Renal cortical epithelial cell (primary cell): Measurements from ENCODE around the gene PPFIA3. TPM values are rescaled to one million over a fixed set of nuclear protein-coding genes. Genes with fewer than 3 reads are reported as not detected.
A peak's percentile ranks its signal among the peaks of the same experiment; 100 is the strongest.

Source experiments
- DNase-seq: peaks from one replicate; pipeline ENCODE4 v3.0.0-alpha.2; 2011; ENCODE audit warnings: low read depth
- total RNA-seq: library from RNA; depleted of rRNA; stranded (reverse); fragments of >200 nt; gene quantifications from 2 replicates; pipeline ENCODE4 v1.2.3, GENCODE V29; 2014

The PPFIA3 gene
- total RNA-seq, 1 donor from 2014 or later = 2.6 TPM

GRCh38 chr19:49149652-49150105, 30.3 kb downstream of the PPFIA3 start:
- peak; percentile 45 for DNase-seq

GRCh38 chr19:49150106-49150943, 31.0 kb downstream of the PPFIA3 start:
- DNase-seq = peak; percentile 23

GRCh38 chr19:49150944-49151243, 31.6 kb downstream of the PPFIA3 start:
- DNase-seq = no peak

GRCh38 chr19:49151267-49152118, 32.1 kb downstream of the PPFIA3 start:
- DNase-seq = peak; percentile 47

- no peak for DNase-seq
These were observed 32.8 kb downstream of the PPFIA3 start for GRCh38 chr19:49152119-49152550.

- DNase-seq = no peak
These were observed 33.9 kb downstream of the PPFIA3 start for GRCh38 chr19:49153167-49153809.

GRCh38 chr19:49154279-49154678, 34.9 kb downstream of the PPFIA3 start:
- DNase-seq = no peak

- DNase-seq = no peak
These were observed 35.9 kb downstream of the PPFIA3 start, which contains the start of gene HRC for GRCh38 chr19:49155005-49155819. Gene HRC (minus strand): TSS chr19:49155396. CDS start chr19:49155237, 159 bp downstream.

GRCh38 chr19:49155820-49156346, 36.5 kb downstream of the PPFIA3 start:
- DNase-seq = no peak

GRCh38 chr19:49157445-49158224, 38.3 kb downstream of the PPFIA3 start, which contains the start of gene TRPM4:
Gene TRPM4 (plus strand): TSS chr19:49157792. CDS start chr19:49157867, 75 bp downstream.
- DNase-seq = peak; percentile 41

- no peak for DNase-seq
These were observed 41.3 kb downstream of the PPFIA3 start for GRCh38 chr19:49160450-49161189.

GRCh38 chr19:49161987-49162386, 42.6 kb downstream of the PPFIA3 start:
- DNase-seq = no peak

- peak; percentile 10 for DNase-seq
These were observed 45.9 kb downstream of the PPFIA3 start for GRCh38 chr19:49165111-49165750.

- DNase-seq = no peak
These were observed 46.5 kb downstream of the PPFIA3 start for GRCh38 chr19:49165865-49166301.

GRCh38 chr19:49167857-49168409, 48.6 kb downstream of the PPFIA3 start:
- DNase-seq = no peak

- DNase-seq = no peak
These were observed 49.1 kb downstream of the PPFIA3 start for GRCh38 chr19:49168421-49168820.

GRCh38 chr19:49173198-49173597, 53.9 kb downstream of the PPFIA3 start:
- no peak for DNase-seq

- DNase-seq = no peak
These were observed 61.3 kb downstream of the PPFIA3 start for GRCh38 chr19:49180659-49181058.
